ENCODE results near the gene AP1AR.

DNA sequence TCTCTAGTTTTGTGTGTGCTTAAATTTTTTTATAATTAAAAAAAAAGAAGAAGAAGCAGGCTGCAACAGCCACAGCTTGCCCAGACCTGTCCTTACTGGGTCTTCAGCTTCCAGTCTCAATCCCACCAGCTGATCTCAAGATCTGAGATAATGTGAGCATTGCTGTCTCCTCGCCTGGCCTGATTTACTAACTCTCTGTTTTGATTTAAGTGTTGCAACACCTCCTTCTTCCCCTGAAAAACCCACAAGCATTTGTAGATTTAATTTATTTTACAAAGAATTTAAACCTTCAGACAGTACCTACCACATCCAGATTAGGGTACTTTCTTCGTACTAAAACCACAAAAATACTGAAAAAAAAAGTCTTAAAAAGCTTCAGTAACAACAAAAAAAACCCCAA, 48.3 kb upstream of the AP1AR start:
- TF ChIP-seq, protein P1, sequence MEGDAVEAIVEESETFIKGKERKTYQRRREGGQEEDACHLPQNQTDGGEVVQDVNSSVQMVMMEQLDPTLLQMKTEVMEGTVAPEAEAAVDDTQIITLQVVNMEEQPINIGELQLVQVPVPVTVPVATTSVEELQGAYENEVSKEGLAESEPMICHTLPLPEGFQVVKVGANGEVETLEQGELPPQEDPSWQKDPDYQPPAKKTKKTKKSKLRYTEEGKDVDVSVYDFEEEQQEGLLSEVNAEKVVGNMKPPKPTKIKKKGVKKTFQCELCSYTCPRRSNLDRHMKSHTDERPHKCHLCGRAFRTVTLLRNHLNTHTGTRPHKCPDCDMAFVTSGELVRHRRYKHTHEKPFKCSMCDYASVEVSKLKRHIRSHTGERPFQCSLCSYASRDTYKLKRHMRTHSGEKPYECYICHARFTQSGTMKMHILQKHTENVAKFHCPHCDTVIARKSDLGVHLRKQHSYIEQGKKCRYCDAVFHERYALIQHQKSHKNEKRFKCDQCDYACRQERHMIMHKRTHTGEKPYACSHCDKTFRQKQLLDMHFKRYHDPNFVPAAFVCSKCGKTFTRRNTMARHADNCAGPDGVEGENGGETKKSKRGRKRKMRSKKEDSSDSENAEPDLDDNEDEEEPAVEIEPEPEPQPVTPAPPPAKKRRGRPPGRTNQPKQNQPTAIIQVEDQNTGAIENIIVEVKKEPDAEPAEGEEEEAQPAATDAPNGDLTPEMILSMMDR (IDR thresholded peaks at IDR 0.05; ENCODE audit: low read depth, low read length) = no peak
- TF ChIP-seq EZH2phosphoT487 (IDR thresholded peaks at IDR 0.05; ENCODE audit: low read depth) = no peak
